HK-2 (cell line): Measurements from ENCODE around the gene PRG3.
"Not testable (repeated sequence)": the region's sequence is repeated elsewhere in the genome, so short reads cannot be mapped to it uniquely, and the experiment has no call there.

Source experiments
- DNase-seq: peaks from one replicate; pipeline ENCODE4 v3.0.0-alpha.2; 2018; ENCODE audit not compliant: unreplicated experiment

The PRG3 gene

DNA sequence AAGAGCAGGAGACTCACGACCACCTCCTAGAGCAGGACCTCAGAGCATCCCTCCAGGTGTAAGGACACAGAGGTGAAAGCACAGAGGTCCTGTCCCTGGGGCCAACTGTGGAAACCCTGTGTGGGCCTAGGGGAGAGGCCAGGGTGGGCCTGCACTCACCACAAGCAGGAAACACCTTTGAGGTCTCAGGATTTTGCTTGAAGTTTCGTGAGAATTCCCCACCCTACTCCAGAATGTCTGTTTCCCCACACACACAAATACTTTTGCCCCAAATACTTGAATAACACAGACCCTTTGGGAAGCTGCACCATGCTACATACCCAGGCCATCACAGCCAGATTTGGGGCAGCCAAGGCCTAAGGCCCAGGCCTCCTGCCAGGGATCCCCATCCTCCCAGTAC is 27.8 kb upstream of the PRG3 start:
- no peak for DNase-seq

DNA sequence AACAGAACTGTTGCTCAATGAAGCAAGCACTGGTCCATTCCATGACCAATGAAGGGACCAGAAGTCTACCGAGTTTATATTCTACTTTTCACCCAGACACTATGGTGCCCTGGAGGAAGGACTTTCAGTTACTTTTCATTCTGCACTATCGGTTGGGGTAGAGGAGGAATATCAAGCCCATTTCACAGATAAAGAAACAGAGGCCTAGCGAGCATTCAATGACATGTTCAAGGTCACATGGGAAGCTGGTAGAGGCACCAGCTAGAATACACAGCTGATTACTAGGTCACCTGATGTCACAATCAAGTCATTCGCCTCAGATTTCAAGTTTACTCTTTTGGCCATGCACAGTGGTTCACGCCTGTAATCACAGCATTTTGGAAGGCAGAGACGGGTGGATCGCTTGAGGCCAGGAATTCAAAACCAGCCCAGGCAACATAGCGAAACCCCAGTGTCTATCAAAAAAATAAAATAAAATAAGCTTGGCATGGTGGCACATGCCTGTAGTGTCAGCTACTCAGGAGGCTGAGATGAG is 27.1 kb upstream of the PRG3 start:
- DNase-seq: no peak

DNA sequence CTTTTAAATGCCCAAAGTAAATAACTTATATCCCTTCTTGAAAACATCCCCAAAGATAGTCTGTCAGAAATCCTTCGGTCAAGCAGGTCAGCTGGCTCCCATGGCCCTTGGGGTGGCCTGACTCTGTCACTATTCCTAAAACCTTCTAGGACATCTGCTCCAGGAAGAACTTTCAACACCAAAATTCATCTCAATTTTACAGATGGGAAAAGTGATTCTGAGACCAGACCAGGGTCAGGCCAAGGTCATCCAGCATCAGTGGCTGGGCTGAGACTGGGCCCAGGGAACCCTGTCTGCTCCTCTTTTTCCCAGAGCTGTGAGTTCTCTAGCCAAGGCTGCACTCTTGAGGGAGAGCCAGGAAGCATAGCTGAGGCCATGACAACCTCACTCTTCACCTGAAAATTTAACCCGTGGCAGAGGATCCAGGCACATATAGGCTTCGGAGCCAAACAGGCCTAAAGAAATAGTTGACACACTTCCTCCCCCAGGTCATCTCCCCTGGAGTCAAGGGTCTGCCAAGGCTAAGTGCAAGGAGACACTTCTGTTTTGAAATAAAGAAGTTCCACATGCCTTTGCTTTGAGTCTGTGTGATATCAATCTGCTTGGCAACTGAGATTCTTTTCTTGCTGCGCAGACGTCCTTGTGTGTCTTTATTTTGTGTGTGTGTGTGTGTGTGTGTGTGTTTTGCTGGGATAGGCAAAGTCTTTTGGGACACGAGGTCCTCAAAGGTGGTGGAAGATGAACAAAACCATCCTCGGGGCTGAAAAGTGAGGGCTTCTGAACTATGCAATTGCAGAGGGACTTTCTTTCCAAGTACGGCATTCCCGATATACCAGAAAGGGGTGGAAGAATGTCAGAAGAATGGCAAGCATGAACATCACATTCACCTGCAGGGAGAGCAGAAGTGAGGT is 26.3 kb upstream of the PRG3 start:
- DNase-seq: no peak

DNA sequence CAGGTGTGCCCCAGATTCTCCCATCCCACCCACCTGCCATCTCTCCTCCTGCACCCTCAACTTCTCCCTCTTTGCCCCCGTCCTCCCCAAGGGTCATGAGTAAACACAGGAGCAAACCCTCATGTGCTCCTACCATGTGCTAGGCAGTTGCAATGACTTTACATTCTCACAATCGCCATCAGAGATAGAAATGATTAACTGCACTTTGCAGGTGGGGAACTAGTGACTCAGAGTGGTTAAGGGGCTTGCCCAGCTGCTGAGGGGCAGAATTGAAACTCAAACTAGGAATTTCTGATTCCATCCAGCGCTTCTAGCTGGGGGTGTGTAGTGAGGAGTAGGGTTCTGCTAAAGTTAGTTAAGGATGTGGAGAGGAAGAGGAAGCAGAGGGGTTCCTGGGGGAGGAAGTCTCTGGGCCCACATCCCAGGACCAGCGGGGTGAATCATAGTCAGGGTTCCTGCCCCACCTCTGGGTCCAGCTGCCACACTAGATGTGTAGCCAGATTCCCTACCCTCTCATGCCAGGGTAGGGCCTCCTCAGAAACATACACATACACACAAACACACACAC is 25.5 kb upstream of the PRG3 start:
- peak; percentile 52 for DNase-seq

DNA sequence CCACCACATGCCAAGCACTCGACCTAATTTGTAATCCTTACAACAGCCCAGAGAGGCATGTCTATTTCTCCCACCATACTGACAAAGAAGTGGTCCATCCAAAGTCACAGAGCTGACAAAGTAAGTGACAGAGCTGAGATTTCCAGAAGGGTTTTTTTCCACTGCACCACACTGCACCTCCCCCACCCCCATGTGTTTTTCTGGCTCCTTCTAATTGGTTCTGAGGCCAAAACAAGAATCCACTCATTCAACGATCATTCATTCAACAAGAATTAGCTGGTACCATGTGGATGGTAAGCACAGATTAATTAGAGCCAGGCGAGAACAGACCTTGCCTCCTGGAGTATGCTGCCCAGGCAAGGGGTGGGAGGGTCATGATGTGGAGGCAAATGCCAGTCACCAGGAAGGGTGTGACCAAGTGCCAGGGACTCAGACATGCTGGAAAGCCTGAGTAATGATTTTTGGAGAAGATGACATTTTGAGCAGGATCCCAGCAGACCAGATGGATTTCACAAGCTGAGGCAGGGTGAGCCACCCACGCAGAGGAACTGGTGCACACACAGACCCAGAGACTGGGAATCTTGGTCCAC is 24.4 kb upstream of the PRG3 start:
- no peak for DNase-seq

DNA sequence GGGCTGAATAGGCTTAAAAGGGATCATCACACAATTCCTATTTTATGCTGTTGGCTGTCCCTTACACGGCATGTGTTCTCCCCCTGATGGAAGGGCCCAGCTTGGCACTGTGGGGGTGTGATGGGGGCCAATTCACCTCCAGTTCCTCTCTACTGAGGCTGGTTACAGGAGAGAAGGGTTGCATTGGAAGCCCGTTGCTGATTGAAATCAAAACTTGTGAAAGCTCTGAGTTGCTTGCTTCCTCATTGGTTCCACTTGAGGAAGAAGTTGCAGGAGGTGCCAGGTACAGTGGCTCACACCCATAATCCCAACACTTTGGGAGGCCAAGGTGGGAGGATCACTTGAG is 22.8 kb upstream of the PRG3 start:
- no peak for DNase-seq

DNA sequence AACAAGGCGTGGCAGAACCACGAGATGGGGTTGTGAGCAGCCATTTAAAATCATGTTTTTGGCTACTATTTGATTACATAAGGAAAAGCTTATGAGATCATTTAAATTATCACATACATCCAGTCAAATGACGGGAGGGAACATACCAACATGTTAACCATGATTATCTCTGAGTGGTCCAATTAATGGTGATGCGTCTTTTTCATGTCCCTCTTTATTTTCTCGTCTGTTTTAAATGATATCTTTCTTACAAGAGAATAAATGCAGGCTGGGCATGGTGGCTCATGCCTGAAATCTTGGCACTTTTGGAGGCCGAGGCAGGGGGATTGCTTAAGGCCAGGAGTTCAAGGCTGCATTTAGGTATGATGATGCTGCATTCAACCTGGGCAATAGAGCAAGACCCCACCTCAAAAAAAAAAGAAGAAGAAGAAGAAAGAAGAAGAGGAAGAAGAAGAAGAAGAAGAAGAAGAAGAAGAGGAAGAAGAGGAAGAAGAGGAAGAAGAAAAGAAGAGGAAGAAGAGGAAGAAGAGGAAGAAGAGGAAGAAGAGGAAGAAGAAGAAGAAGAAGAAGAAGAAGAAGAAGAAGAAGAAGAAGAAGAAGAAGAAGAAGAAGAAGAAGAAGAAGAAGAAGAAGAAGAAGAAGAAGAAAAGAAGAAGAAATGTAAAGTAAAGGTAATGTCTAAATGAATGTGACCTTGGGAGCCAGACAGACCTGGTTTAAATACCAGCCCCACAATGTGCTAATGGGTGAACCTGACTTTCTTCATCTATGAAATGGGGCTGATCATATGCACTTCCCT is 22.3 kb upstream of the PRG3 start:
- not testable (repeated sequence) for DNase-seq

DNA sequence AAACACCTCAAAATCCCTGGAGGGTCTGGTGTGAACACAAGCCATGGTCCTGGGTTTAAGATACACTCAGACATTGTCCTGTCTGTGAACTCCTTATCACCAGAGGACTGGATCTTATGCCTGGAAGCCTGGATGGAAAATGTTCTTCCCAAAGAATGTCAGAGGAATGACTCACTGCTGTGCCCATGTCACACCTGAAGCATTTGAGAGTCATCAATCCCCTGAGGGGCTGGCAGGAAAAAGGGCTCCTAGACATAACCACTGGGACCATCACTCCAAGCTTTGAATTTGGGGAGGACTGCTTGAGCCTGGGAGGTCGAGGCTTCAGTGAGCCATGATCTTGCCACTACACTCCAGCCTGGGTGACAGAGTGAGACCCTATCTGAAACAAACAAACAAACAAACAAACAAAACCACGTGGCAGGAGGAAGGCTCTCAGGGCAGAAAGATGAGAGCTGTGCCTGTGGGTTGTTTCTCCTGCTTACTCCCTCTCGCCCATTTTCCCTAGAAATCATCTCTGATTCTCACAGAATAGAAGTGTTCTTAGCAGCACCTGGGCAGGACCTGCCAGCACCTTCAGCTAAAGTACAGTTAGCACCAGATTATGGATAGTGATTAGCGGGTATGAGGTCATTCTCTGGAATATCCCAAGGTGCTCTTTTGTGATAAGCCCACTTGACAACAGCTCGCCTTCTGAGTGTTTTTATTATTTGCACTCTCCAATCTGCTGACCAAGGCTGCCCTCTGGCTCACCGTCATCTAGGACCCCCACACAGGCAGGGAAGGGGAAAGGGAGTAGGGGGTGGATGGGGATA is 21.4 kb upstream of the PRG3 start:
- DNase-seq: no peak

DNA sequence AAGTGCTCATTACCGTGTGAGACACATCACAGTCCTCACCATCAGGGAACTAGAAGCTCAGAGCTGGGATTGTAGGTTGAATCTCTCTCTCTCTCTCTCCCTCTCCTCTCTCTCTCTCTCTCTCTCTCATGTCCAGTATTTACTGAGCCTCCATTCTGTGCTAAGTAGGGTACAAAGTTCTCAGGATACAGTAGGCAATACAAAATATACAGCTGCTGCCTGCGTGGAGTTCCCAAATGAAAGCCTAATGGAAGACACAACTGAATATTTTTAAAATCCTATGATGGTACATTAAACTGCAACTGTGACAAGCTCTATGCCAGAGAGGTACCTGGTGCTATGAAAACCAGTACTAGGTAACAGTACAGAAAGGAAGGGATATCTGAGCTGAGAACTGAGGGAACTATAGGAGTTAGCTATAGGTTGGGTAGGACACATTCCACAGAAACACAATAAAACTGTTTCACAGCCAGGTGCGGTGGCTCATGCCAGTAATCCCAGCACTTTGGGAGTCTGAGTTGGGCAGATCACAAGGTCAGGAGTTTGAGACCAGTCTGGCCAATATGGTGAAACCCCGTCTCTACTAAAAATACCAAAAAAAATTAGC is 19.1 kb upstream of the PRG3 start:
- no peak for DNase-seq

DNA sequence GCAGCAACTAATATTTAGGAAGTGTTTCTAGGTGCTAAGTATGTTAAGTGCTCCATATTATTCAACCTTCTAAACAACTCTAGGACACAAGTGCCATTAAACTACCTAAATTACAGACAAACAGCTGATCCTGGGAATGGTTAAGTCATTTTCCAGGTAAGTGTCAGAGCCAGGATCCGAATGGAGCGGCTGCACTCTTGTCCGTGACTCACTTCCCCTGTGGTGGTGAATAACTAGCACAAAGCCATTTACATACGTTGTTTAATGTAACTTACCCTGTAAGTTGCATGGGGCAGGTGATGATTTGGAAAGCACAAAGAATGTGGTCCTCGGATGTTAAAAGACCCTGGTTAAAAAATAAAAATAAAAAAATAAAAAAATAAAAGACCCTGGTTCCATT is 18.3 kb upstream of the PRG3 start:
- no peak for DNase-seq

DNA sequence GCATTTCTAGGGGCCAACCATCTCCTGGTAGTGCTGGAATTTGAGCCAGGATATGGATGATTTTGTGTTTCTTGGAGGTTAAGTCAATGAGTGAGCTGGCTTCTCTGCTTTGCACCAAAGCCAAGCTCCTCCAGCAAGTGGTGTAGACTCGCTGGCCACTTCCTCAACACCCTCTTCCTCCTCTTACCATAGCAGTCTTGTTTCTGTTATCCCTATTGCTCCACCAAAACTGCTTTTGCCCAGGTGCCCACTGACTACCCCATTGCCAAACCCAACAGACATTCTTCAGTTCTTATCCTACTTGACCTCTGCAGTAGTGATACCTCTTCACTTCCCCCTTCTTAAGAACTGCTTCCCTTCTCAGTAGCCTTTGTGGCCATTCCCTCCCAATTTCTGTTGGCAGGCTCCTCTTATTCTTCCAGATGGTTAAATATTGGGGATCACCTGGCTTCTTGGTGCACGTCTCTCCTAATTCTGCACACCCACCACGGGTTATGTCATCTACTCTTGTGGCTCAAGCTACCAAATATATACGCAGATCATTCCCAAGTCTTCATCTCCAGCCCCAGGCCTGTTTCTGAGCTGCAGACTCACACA is 16.5 kb upstream of the PRG3 start:
- DNase-seq: no peak

DNA sequence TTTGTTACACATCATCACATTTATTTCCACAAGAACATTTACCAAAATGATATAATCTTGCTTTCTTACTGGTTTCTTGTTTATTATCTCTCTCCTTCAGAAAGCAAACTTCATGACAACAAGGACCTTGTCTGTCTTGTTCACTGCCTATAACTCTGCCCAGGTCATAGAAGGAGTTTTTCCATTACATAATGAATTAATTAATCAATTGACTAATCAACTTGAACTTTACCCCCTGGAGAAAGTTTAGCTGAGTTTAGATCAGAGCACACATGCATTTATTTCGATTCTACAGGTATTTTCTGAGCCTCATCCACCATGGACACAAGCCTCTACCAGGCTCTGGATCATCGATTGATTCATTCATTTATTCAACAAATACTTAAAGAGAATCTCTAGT is 15.8 kb upstream of the PRG3 start:
- no peak for DNase-seq

DNA sequence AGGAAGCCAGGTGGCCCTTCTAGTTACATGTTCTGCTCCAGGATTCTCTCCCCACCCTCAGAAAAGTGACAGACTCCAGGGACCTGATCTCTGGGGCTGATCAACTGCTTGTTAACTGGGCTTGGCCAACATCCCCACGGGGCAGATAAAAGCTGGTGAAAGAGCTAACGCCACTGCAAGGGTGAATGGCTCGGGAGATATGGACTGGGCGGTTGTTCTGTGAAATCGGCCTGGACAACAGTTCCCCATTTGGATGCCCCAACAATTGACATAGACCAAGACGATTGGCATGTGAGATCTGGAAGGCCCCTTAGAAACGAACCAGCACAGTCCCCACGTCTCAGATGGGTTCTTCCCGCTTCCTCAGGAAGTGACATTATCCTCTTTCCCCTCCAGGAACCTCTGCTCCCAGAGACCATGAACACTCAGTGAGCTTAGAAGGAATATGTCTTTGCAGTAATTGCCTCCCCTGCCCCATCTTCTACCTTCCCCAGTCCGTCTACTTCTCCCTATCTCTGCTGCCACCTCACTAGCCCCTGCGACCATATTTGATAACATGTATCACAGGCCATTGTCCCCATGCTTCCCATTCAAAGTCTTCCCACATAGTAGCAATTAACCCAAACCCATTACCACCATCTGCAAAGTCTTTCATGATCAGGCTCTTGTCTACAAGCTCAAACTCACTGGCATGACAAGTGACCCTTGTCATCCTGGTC is 15.1 kb upstream of the PRG3 start:
- DNase-seq: no peak

DNA sequence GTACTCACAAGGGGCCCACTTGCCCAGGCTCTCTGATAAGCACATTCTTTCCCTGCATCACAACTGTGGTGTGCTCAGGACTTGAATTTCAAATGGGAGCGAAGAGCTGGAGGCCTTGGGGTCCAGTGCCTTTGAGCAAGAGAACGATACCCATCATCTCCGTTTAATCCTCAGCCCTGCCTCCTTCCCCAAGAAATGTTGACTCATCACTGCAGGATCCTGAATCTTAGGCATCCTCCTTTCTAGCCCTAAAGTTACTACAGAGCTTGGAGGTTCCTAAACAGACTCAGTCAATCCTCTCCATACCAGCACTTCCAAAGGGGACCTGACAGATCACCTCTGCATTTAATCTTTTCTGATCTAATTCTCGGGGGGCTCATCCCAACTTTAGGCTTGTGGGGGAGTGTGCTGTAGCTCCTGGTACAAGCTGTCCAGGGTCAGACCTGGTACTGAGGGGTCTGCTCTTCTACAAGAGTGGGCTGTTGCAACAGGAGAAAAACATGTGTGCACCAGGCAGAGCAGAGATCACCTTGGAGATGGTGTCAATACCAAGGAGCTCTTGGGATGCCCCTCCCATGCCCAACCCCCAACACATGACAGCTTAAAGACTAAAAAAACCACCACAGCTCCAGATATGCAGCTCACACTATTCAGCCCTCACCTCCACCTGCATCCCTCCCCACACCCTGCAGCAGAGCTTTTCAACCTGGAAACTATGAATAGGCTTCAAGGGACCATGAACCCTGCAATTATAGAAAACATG is 13.4 kb upstream of the PRG3 start:
- DNase-seq: no peak

DNA sequence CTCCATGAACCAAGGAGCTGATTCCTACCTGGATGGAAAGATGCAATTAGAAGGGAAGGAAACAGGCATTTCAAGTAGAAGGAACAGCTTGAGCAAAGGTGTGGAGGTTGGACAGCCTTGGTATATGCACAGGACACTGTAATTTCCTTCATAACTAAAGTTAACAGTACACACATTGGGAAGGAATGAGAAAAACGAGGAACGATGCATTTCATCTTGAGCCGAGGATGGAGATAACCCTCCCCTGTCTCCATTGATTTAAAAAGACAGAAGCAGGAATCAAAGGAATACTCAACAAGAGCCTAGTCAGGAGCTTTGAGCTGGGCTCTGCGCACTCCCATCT is 11.8 kb upstream of the PRG3 start:
- DNase-seq: no peak

DNA sequence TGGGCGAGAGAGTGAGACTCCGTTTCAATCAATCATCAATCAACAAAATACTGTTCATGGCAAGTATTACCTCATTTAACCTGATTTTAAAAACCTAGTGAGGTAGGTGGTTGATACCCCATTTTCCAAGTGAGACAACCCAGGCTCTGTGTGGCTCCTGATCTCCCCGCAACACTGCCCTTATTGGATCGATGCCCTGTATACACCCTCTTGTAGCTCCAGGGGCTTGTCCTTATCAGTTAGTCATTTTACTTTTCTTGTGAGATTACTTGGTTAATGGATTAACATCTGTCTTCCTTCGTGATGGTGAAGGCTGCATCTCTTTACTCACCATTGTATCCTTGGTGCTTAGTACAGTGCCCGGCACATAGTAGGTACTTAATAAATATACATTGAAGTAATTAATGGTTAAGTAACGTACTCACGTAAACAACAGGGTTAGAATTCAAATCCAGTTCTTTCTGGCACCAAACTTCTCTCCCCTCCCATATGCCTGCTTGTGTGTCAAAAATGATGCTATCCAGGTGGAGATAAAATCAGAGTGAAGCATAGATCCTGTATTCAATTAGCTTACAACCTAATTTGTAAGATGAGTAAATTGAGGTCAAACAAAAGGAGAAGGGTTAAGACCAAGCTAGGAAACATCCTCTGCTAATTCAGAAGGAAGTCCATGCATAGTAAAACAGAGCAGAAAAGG is 11.3 kb upstream of the PRG3 start:
- no peak for DNase-seq

DNA sequence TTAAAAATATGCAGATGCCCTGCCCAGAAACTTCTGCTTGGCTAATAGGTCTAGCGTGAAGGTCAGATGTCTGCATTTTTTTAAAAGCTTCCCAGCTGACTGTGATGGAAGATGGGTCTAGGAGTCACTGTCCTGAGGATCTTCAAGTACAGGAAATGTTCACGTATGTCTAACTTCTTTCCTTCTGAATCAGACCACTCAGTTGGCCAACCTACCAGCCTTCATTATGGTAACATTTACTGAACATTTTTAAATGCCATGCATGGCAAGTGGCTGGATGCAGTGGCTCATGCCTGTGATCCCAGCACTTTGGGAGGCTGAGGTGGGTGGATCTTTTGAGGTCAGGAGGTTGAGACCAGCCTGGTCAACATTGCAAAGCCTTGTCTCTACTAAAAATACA is 10.6 kb upstream of the PRG3 start:
- DNase-seq: no peak

DNA sequence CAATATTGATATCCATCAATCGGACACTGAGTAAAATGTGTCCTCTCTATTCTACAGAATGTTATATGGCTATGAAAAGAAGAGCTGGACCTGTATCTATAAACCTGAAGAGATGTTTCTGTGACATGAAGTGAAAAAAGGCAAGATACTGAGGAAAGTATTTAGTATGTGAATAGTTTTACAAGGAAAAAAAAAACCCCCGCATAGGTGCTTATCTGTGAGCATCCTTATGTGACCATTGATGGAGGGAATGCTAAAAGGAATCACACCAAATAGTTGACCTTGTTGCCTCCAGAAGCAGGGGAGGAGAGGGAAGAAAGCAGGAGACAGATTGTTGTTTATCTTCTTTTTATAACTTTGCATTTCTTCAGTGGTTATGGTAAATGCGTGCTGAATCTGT is 10.2 kb upstream of the PRG3 start:
- DNase-seq: no peak

DNA sequence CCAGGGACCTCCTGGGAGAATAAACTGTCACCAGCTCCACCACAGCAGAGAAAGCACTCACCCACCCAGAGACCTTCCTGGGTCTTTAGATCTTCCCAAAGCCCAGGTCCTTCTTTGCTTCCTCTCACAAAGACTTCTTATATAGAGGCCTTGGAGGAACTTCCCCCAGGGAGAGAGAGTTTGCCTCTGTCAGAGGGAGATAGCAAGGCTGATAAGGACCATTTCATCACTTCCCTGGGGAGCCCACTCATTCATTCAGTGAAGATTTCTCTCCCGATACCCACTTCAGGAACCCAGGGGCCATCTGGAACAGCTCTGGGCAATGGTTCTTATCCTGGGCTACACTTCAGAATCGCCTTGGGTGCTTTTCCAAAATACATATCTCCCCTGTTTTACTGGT is 9.6 kb upstream of the PRG3 start, which contains the start of gene PRG2:
Gene PRG2, minus strand, starts transcription at position 116 of the 400 bp plus-strand sequence. CDS start 706 bp downstream, outside the sequence.
- DNase-seq: no peak
